SK-N-SH (cell line): ENCODE results near the gene SH3PXD2B. TPM values are rescaled to one million over a fixed set of nuclear protein-coding genes. Genes with fewer than 3 reads are reported as not detected.

ENCODE experiments used
- CTCF ChIA-PET: fragments of 300-600, 350-600 bp; formaldehyde crosslinking; extraction: SDS; loops from one replicate; lab custom pipeline; 2021; lab: Yijun Ruan, JAX
- POLR2A ChIA-PET: fragments of 350-600 bp; sonication (Branson Sonifier 250); formaldehyde crosslinking; extraction: SDS; loops from one replicate; lab custom pipeline; 2020; ENCODE audit warnings: antibody characterized with exemption, inconsistent platforms; lab: Yijun Ruan, JAX
- DNase-seq: peaks from one replicate; pipeline ENCODE4 v3.0.0; 2012
- H2AFZ ChIP-seq: fragments of 200-600 bp; sonication (generic); 2 replicates; pipeline ENCODE4 v1.8.1; 2016; ENCODE audit warnings: antibody characterized with exemption, mild to moderate bottlenecking, low read depth
- H3F3A ChIP-seq: fragments of 200-600 bp; sonication (generic); replicated peaks from 2 replicates; pipeline ENCODE3; 2016; ENCODE audit warnings: antibody characterized with exemption, mild to moderate bottlenecking; ENCODE audit not compliant: insufficient read depth
- H3K27ac ChIP-seq, 2 experiments: fragments of 200-500 bp in 1 of 2; fragments of 200-600 bp in 1 of 2; sonication (Bioruptor generic) in 1 of 2; sonication (generic), shearing (Covaris generic) in 1 of 2; 2 replicates each; pipeline versions ENCODE4 v1.5.1 to v1.6.1; 2014 to 2016; ENCODE audit warnings: low read depth in 2 of 2, inconsistent platforms in 1 of 2, low read length in 1 of 2, mild to moderate bottlenecking in 1 of 2, mixed read lengths in 1 of 2
- H3K27me3 ChIP-seq: fragments of 200-600 bp; sonication (generic), shearing (Covaris generic); 2 replicates; pipeline ENCODE4 v1.6.1; 2016; ENCODE audit warnings: mixed run types; ENCODE audit not compliant: insufficient read depth
- H3K36me3 ChIP-seq, 2 experiments: fragments of 200-500 bp in 1 of 2; fragments of 200-600 bp in 1 of 2; sonication (Bioruptor generic) in 1 of 2; sonication (generic) in 1 of 2; replicated peaks in 1 of 2; 2 replicates each; pipeline versions ENCODE3 to v1.5.1; 2014 to 2016; ENCODE audit warnings: low read length in 1 of 2, mild to moderate bottlenecking in 1 of 2; ENCODE audit not compliant: insufficient read depth in 2 of 2, control insufficient read depth in 1 of 2
- H3K4me1 ChIP-seq, 2 experiments: fragments of 200-500 bp in 1 of 2; fragments of 200-600 bp in 1 of 2; sonication (Bioruptor generic) in 1 of 2; sonication (generic), shearing (Covaris generic) in 1 of 2; 2 replicates each; pipeline versions ENCODE4 v1.5.1 to v1.6.1; 2014 to 2016; ENCODE audit warnings: low read depth in 1 of 2, low read length in 1 of 2, mixed run types in 1 of 2; ENCODE audit not compliant: insufficient read depth in 2 of 2, control insufficient read depth in 1 of 2
- H3K4me2 ChIP-seq: fragments of 200-600 bp; sonication (generic), shearing (Covaris generic); 2 replicates; pipeline ENCODE4 v1.6.1; 2017; ENCODE audit warnings: mixed run types
- H3K4me3 ChIP-seq, 2 experiments: fragments of 200-500 bp in 1 of 2; fragments of 200-600 bp in 1 of 2; sonication (Bioruptor generic) in 1 of 2; sonication (generic), shearing (Covaris generic) in 1 of 2; 2 replicates each; pipeline versions ENCODE4 v1.5.1 to v1.8.1; 2014 to 2016; ENCODE audit warnings: low read depth in 2 of 2, inconsistent platforms in 1 of 2, low read length in 1 of 2, mild to moderate bottlenecking in 1 of 2, mixed read lengths in 1 of 2, moderate library complexity in 1 of 2
- H3K79me2 ChIP-seq: fragments of 200-600 bp; sonication (generic); 2 replicates; pipeline ENCODE4 v1.8.1; 2017; ENCODE audit warnings: mild to moderate bottlenecking; ENCODE audit not compliant: insufficient read depth
- H3K9ac ChIP-seq: fragments of 200-600 bp; sonication (generic); 2 replicates; pipeline ENCODE4 v1.6.1; 2017; ENCODE audit warnings: mixed run types
- H3K9me2 ChIP-seq: fragments of 200-600 bp; sonication (generic); 2 replicates; pipeline ENCODE4 v1.6.1; 2017; ENCODE audit warnings: mixed run types
- H3K9me3 ChIP-seq: fragments of 200-600 bp; sonication (generic); 2 replicates; pipeline ENCODE4 v1.6.1; 2017; ENCODE audit warnings: mixed run types, mild to moderate bottlenecking, moderate library complexity
- H4K20me1 ChIP-seq: fragments of 200-600 bp; sonication (generic); 2 replicates; pipeline ENCODE4 v1.6.1; 2017; ENCODE audit warnings: mild to moderate bottlenecking, mixed run types; ENCODE audit not compliant: insufficient read depth
- ELF1 ChIP-seq: IDR thresholded peaks from 2 replicates; pipeline ENCODE4 v1.4.0; 2012
- EP300 ChIP-seq, 2 experiments: IDR thresholded peaks; 2 replicates each; pipeline versions ENCODE4 v1.4.0 to v1.6.1; 2012; ENCODE audit warnings: borderline replicate concordance in 1 of 2, low read depth in 1 of 2, low read length in 1 of 2
- FOSL2 ChIP-seq: IDR thresholded peaks from 2 replicates; pipeline ENCODE4 v1.4.0; 2012; ENCODE audit warnings: low read depth, mild to moderate bottlenecking, moderate library complexity, borderline replicate concordance
- FOXJ3 ChIP-seq: sonication (generic); formaldehyde crosslinking; IDR thresholded peaks from 2 replicates; pipeline ENCODE4 v1.5.1; 2020; ENCODE audit warnings: mild to moderate bottlenecking, missing genetic modification reagents
- FOXM1 ChIP-seq: IDR thresholded peaks from 2 replicates; pipeline ENCODE4 v1.4.0; 2012; ENCODE audit warnings: low read depth, mild to moderate bottlenecking
- GABPA ChIP-seq: IDR thresholded peaks from 2 replicates; pipeline ENCODE4 v1.4.0; 2012; ENCODE audit warnings: low read depth, mild to moderate bottlenecking
- GATA2 ChIP-seq: sonication (generic); formaldehyde crosslinking; IDR thresholded peaks from 2 replicates; pipeline ENCODE4 v1.5.0; 2020; ENCODE audit warnings: mild to moderate bottlenecking, missing genetic modification reagents
- JUND ChIP-seq: IDR thresholded peaks from 2 replicates; pipeline ENCODE4 v1.4.0; 2012
- MEF2A ChIP-seq: IDR thresholded peaks from 2 replicates; pipeline ENCODE4 v1.4.0; 2012; ENCODE audit warnings: low read depth, borderline replicate concordance
- MXI1 ChIP-seq: IDR thresholded peaks from 2 replicates; pipeline ENCODE4 v1.6.1; 2012; ENCODE audit warnings: mild to moderate bottlenecking, low read depth, low read length, improper control_type of control experiment
- NFIC ChIP-seq: IDR thresholded peaks from 2 replicates; pipeline ENCODE4 v1.4.0; 2012; ENCODE audit warnings: borderline replicate concordance
- NRF1 ChIP-seq: IDR thresholded peaks from 2 replicates; pipeline ENCODE4 v1.6.1; 2012; ENCODE audit warnings: low read depth, mild to moderate bottlenecking, low read length
- POLR2AphosphoS5 ChIP-seq: IDR thresholded peaks from 2 replicates; pipeline ENCODE4 v1.6.1; 2012; ENCODE audit warnings: low read depth, low read length
- RCOR1 ChIP-seq: fragments of 150-350 bp; IDR thresholded peaks from 2 replicates; pipeline ENCODE4 v1.6.1; 2017; ENCODE audit warnings: antibody characterized with exemption, low read length
- RXRA ChIP-seq: IDR thresholded peaks from 2 replicates; pipeline ENCODE4 v1.4.0; 2012; ENCODE audit warnings: low read depth, mild to moderate bottlenecking, borderline replicate concordance
- SIN3A ChIP-seq: IDR thresholded peaks from 2 replicates; pipeline ENCODE4 v1.6.1; 2012; ENCODE audit warnings: low read depth, mild to moderate bottlenecking, low read length, moderate library complexity, borderline replicate concordance
- SMC3 ChIP-seq: IDR thresholded peaks from 2 replicates; pipeline ENCODE4 v1.6.1; 2012; ENCODE audit warnings: low read depth, low read length, improper control_type of control experiment
- TAF1 ChIP-seq: IDR thresholded peaks from 2 replicates; pipeline ENCODE4 v1.6.1; 2012; ENCODE audit warnings: low read depth, mild to moderate bottlenecking, low read length, moderate library complexity, borderline replicate concordance
- TCF12 ChIP-seq: IDR thresholded peaks from 2 replicates; pipeline ENCODE4 v1.4.0; 2012
- TEAD4 ChIP-seq: IDR thresholded peaks from 2 replicates; pipeline ENCODE4 v1.4.0; 2012; ENCODE audit warnings: mild to moderate bottlenecking, borderline replicate concordance; ENCODE audit not compliant: insufficient read depth
- YY1 ChIP-seq: IDR thresholded peaks from 2 replicates; pipeline ENCODE4 v1.4.0; 2012; ENCODE audit warnings: low read depth, mild to moderate bottlenecking
- WGBS: methylation state at CpG from one replicate; pipeline ENCODE4 v1.1.6; 2017; ENCODE audit warnings: low lambda C conversion rate; 5-methylcytosine and 5-hydroxymethylcytosine counted together
- polyA plus RNA-seq, 3 experiments: library from polyadenylated mRNA; depleted of rRNA; stranded (reverse); fragments of >200 nt; gene quantifications; 2 replicates each; pipeline ENCODE4 v1.2.3, GENCODE V29; 2012
- TF ChIP-seq, protein P1 (sequence below): IDR thresholded peaks from 2 replicates; pipeline ENCODE4 v1.4.0; 2012; ENCODE audit warnings: low read depth, borderline replicate concordance
- TF ChIP-seq, protein P2 (sequence below): IDR thresholded peaks from 2 replicates; pipeline ENCODE4 v1.6.1; 2012; ENCODE audit warnings: mild to moderate bottlenecking, low read depth, low read length, moderate library complexity
- TF ChIP-seq, protein P3 (sequence below): fragments of 200-600 bp; sonication (generic); IDR thresholded peaks from 2 replicates; pipeline ENCODE4 v1.6.1; 2017; ENCODE audit warnings: antibody characterized with exemption, mild to moderate bottlenecking, moderate library complexity
- TF ChIP-seq, protein P4 (sequence below): fragments of 150-350 bp; IDR thresholded peaks from 2 replicates; pipeline ENCODE4 v1.6.1; 2017; ENCODE audit warnings: antibody characterized with exemption, low read length, low read depth, borderline replicate concordance
- TF ChIP-seq, protein P5 (sequence below): IDR thresholded peaks from 2 replicates; pipeline ENCODE4 v1.4.0; 2012; ENCODE audit warnings: low read depth

Gene SH3PXD2B
- polyA plus RNA-seq, 1 of the 3 experiments (the other 2 are of a cell fraction) = 15.0 TPM

DNA sequence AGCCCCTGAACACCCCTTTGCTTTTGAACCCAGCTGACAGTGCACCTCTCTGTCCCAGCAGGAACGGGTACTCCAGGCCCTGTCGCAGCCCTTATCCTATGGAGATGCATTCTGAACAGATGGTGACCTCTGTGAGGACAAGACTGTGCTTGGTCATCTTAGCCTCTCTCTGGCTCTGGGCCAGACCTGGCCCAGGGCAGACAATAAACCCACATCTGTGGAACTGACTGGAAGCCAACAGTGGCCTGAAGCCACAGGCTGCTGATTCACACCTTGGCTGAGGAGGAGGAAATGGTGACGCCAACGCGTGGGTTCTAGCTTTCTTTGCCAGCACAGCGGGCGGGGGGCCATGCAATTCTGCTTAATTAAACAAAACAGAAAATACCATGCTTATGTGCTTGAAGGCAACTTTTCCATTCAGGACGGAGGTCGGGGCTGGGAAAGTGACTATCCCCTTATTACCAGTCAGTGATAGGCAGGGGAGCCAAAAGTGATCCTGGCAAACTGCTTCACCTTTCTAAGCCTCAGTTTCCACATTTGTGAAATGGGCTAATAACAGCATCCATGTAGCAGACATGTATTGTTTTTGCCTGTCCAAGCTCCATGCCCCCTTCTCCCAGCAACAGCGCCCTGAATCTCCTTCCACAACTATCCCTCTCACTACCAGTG, 10.8 kb downstream of the SH3PXD2B start:
- no peaks in the 10 kb centered on the region for H3K9me3 ChIP-seq
- DNase-seq = peak; percentile 67
- ChIA-PET CTCF (interaction anchor here (3.7 kb wide), 1 partner anchor 9 kb away, joined by 21 read pairs; no protein-coding TSS in a partner anchor), POLR2A (no interaction called here)
- H3K4me3 ChIP-seq = no peak overlapping the region
- H2AFZ ChIP-seq = no peak overlapping the region
- H3K9me2 ChIP-seq = no peaks in the 10 kb centered on the region
- peak overlapping the region; percentile 27 for H3K4me2 ChIP-seq
- H3K36me3 ChIP-seq = peaks cover 0 to under 1% of the 10 kb centered on the region in 2 experiments
- peaks cover 8% of the 10 kb centered on the region for H3F3A ChIP-seq
- H4K20me1 ChIP-seq = peaks cover 100% of the 10 kb centered on the region
- H3K9ac ChIP-seq = no peak overlapping the region
- WGBS = 39% methylated on average over 10 of the region's 10 CpGs
- no peaks in the 10 kb centered on the region for H3K27me3 ChIP-seq
- peaks cover 15 to 47% of the 10 kb centered on the region in 2 experiments; a peak in 3 of 4 replicates for H3K4me1 ChIP-seq
- H3K79me2 ChIP-seq = peaks cover 100% of the 10 kb centered on the region
- peak overlapping the region in 1 of 2 experiments; percentile 33; a peak in 2 of 4 replicates for H3K27ac ChIP-seq
- TF ChIP-seq SIN3A (no peak), FOSL2 (peak; percentile 83), GABPA (no peak), JUND (peak; percentile 71), TAF1 (no peak), ELF1 (no peak), NRF1 (no peak), POLR2AphosphoS5 (peak; percentile 45; the same call in 1 of the 2 replicates), MXI1 (no peak), RXRA (peak; percentile 86), SMC3 (no peak), TEAD4 (no peak), FOXJ3 (CRISPR knock-in tag) (no peak), FOXM1 (no peak), MEF2A (no peak), YY1 (no peak), RCOR1 (peak; percentile 51), GATA2 (CRISPR knock-in tag) (no peak), NFIC (peak; percentile 99), TCF12 (peak; percentile 97), EP300 (IDR thresholded peaks at IDR 0.05; ENCODE audit: borderline replicate concordance in 1 of 2, low read depth in 1 of 2, low read length in 1 of 2) (peak; percentile 9 to 83; a peak in 2 of 4 replicates)
- TF ChIP-seq, protein P1, sequence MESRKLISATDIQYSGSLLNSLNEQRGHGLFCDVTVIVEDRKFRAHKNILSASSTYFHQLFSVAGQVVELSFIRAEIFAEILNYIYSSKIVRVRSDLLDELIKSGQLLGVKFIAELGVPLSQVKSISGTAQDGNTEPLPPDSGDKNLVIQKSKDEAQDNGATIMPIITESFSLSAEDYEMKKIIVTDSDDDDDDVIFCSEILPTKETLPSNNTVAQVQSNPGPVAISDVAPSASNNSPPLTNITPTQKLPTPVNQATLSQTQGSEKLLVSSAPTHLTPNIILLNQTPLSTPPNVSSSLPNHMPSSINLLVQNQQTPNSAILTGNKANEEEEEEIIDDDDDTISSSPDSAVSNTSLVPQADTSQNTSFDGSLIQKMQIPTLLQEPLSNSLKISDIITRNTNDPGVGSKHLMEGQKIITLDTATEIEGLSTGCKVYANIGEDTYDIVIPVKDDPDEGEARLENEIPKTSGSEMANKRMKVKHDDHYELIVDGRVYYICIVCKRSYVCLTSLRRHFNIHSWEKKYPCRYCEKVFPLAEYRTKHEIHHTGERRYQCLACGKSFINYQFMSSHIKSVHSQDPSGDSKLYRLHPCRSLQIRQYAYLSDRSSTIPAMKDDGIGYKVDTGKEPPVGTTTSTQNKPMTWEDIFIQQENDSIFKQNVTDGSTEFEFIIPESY = 0 out of 2 replicates have a peak, but pooled peaks have one; percentile 32
- TF ChIP-seq, protein P2, sequence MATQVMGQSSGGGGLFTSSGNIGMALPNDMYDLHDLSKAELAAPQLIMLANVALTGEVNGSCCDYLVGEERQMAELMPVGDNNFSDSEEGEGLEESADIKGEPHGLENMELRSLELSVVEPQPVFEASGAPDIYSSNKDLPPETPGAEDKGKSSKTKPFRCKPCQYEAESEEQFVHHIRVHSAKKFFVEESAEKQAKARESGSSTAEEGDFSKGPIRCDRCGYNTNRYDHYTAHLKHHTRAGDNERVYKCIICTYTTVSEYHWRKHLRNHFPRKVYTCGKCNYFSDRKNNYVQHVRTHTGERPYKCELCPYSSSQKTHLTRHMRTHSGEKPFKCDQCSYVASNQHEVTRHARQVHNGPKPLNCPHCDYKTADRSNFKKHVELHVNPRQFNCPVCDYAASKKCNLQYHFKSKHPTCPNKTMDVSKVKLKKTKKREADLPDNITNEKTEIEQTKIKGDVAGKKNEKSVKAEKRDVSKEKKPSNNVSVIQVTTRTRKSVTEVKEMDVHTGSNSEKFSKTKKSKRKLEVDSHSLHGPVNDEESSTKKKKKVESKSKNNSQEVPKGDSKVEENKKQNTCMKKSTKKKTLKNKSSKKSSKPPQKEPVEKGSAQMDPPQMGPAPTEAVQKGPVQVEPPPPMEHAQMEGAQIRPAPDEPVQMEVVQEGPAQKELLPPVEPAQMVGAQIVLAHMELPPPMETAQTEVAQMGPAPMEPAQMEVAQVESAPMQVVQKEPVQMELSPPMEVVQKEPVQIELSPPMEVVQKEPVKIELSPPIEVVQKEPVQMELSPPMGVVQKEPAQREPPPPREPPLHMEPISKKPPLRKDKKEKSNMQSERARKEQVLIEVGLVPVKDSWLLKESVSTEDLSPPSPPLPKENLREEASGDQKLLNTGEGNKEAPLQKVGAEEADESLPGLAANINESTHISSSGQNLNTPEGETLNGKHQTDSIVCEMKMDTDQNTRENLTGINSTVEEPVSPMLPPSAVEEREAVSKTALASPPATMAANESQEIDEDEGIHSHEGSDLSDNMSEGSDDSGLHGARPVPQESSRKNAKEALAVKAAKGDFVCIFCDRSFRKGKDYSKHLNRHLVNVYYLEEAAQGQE = 0 out of 2 replicates have a peak, but pooled peaks have one; percentile 9
- TF ChIP-seq, protein P3, sequence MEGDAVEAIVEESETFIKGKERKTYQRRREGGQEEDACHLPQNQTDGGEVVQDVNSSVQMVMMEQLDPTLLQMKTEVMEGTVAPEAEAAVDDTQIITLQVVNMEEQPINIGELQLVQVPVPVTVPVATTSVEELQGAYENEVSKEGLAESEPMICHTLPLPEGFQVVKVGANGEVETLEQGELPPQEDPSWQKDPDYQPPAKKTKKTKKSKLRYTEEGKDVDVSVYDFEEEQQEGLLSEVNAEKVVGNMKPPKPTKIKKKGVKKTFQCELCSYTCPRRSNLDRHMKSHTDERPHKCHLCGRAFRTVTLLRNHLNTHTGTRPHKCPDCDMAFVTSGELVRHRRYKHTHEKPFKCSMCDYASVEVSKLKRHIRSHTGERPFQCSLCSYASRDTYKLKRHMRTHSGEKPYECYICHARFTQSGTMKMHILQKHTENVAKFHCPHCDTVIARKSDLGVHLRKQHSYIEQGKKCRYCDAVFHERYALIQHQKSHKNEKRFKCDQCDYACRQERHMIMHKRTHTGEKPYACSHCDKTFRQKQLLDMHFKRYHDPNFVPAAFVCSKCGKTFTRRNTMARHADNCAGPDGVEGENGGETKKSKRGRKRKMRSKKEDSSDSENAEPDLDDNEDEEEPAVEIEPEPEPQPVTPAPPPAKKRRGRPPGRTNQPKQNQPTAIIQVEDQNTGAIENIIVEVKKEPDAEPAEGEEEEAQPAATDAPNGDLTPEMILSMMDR = no peak
- TF ChIP-seq, protein P4, sequence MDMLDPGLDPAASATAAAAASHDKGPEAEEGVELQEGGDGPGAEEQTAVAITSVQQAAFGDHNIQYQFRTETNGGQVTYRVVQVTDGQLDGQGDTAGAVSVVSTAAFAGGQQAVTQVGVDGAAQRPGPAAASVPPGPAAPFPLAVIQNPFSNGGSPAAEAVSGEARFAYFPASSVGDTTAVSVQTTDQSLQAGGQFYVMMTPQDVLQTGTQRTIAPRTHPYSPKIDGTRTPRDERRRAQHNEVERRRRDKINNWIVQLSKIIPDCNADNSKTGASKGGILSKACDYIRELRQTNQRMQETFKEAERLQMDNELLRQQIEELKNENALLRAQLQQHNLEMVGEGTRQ = 0 out of 2 replicates have a peak, but pooled peaks have one; percentile 3
- TF ChIP-seq, protein P5, sequence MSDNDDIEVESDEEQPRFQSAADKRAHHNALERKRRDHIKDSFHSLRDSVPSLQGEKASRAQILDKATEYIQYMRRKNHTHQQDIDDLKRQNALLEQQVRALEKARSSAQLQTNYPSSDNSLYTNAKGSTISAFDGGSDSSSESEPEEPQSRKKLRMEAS = peak; percentile 82
